Breast epithelium (tissue), 4 donors: ENCODE measurements around the gene LONP2. TPM values are rescaled to one million over a fixed set of nuclear protein-coding genes. Genes with fewer than 3 reads are reported as not detected.

Experiments used
- DNase-seq, 2 donors: peaks; one replicate each; pipeline ENCODE4 v3.0.0-alpha.2; 2019; ENCODE audit warnings: low spot score in 2 of 2
- H3K27ac ChIP-seq, 2 donors: fragments of 200-600 bp; sonication (generic) in 1 of 2; one replicate each; pipeline ENCODE4 v1.5.1; 2016 to 2019; ENCODE audit warnings: mild to moderate bottlenecking in 1 of 2
- H3K27me3 ChIP-seq, 2 donors: fragments of 200-600 bp; sonication (generic) in 1 of 2; one replicate each; pipeline versions ENCODE4 v1.5.1 to v1.6.0; 2017 to 2019; ENCODE audit warnings: control low read depth in 1 of 2, mild to moderate bottlenecking in 1 of 2
- H3K36me3 ChIP-seq: fragments of 200-600 bp; one replicate; pipeline ENCODE4 v1.5.1; 2019
- H3K4me1 ChIP-seq, 2 donors: fragments of 200-600 bp; sonication (generic); one replicate each; pipeline ENCODE4 v1.5.1; 2016 to 2019; ENCODE audit warnings: control low read depth in 1 of 2
- H3K4me3 ChIP-seq, 3 donors: fragments of 200-600 bp; sonication (generic); 1 replicate in 2 of 3; 2 replicates in 1 of 3; pipeline ENCODE4 v1.5.1; 2016 to 2019; ENCODE audit warnings: mild to moderate bottlenecking in 3 of 3, moderate library complexity in 2 of 3
- H3K9me3 ChIP-seq, 2 donors: fragments of 200-600 bp; sonication (generic) in 1 of 2; one replicate each; pipeline ENCODE4 v1.5.1; 2016 to 2019; ENCODE audit warnings: control low read depth in 1 of 2
- POLR2A ChIP-seq: fragments of 450-650 bp; IDR thresholded peaks from one replicate; pipeline ENCODE4 v1.6.1; 2016; ENCODE audit warnings: antibody characterized with exemption, mild to moderate bottlenecking, moderate library complexity
- POLR2AphosphoS5 ChIP-seq, 3 donors: sonication (generic); formaldehyde crosslinking; IDR thresholded peaks; one replicate each; pipeline ENCODE4 v1.6.1; 2017; ENCODE audit warnings: antibody characterized with exemption in 3 of 3
- intact Hi-C: fragments of 100-400 bp; cut with DNase I; formaldehyde crosslinking; loops from one replicate; pipeline ENCODE4 v1.15.1; 2023; ENCODE audit warnings: low total_unique reads
- total RNA-seq, 3 donors: library from RNA; depleted of rRNA; stranded (reverse); fragments of >200 nt; gene quantifications; one replicate each; pipeline ENCODE4 v1.1.0, GENCODE V29; 2016
- TF ChIP-seq, protein P1 (sequence below), 3 donors: fragments of 450-650 bp; IDR thresholded peaks; one replicate each; pipeline ENCODE4 v1.5.1; 2016 to 2017; ENCODE audit warnings: antibody characterized with exemption in 3 of 3, mild to moderate bottlenecking in 3 of 3, moderate library complexity in 3 of 3

The LONP2 gene
- total RNA-seq, 3 donors from 2014 or later = 66.6 to 106 (median 98.9) TPM

DNA sequence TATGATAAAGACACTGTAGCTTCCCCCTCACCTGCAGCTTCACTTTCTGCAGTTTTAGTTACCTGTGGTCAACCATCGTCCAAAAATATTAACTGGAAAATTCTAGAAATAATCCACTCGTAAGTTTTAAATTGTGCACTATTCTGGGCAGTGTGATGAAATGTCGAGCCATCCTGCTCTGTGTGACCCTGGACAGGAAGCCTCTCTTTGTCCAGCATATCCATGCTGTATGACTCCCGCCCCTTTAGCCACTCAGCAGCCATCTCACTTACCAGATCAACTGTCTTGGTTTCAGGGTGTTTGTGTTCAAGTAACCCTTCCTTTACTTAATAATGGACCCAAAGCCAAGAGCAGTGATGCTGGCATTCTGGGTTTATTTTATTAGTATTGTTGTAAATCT is 85.0 kb downstream of the LONP2 start:
- Histone ChIP-seq H3K27me3 (no peaks in the 10 kb centered on the region), H3K36me3 (no peaks in the 10 kb centered on the region), H3K27ac (no peak overlapping the region), H3K4me3 (no peak overlapping the region), H3K4me1 (no peaks in the 10 kb centered on the region), H3K9me3 (no peaks in the 10 kb centered on the region)
- no peak for DNase-seq
- intact Hi-C loops = no loop called here
- no peak for TF ChIP-seq POLR2AphosphoS5 (IDR thresholded peaks at IDR 0.05)
- no peak for TF ChIP-seq POLR2A
- TF ChIP-seq, protein P1, sequence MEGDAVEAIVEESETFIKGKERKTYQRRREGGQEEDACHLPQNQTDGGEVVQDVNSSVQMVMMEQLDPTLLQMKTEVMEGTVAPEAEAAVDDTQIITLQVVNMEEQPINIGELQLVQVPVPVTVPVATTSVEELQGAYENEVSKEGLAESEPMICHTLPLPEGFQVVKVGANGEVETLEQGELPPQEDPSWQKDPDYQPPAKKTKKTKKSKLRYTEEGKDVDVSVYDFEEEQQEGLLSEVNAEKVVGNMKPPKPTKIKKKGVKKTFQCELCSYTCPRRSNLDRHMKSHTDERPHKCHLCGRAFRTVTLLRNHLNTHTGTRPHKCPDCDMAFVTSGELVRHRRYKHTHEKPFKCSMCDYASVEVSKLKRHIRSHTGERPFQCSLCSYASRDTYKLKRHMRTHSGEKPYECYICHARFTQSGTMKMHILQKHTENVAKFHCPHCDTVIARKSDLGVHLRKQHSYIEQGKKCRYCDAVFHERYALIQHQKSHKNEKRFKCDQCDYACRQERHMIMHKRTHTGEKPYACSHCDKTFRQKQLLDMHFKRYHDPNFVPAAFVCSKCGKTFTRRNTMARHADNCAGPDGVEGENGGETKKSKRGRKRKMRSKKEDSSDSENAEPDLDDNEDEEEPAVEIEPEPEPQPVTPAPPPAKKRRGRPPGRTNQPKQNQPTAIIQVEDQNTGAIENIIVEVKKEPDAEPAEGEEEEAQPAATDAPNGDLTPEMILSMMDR (IDR thresholded peaks at IDR 0.05) = no peak

DNA sequence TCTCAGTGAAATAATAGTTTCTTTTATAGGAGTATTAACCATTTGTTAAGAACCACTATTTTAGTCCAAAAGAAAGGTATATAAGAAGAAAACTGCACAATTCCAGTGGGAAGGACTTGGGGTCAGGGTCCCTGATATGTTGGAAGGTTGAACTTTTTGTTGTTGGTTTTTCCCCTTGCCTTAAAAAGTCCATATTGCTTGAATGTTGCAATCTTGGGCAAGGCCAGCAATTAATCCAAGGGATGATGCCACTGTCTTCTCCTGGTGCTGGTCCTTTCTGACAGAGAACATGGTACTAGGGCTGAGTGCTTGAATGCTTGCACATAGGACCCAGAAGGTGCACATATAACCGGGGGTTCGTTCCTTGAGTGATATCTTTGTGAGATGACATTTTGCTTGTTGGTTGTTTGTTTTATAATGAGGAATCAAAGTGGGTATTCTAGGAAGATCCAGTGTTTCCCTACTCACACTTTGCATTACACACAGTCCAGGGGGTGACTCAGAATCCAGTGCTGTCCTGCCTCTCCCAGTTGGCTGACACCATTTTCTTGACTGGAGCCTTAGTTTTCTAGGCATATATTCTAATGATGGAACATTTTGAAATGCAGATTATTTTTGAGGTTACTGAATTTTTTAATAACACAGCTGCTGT is 86.2 kb downstream of the LONP2 start:
- no peaks in the 10 kb centered on the region for H3K9me3 ChIP-seq
- H3K27me3 ChIP-seq = no peaks in the 10 kb centered on the region
- intact Hi-C loops = no loop called here
- H3K36me3 ChIP-seq = no peaks in the 10 kb centered on the region
- TF ChIP-seq POLR2A = no peak
- H3K4me1 ChIP-seq = no peaks in the 10 kb centered on the region
- DNase-seq = no peak
- H3K4me3 ChIP-seq = no peak overlapping the region
- no peak overlapping the region for H3K27ac ChIP-seq

DNA sequence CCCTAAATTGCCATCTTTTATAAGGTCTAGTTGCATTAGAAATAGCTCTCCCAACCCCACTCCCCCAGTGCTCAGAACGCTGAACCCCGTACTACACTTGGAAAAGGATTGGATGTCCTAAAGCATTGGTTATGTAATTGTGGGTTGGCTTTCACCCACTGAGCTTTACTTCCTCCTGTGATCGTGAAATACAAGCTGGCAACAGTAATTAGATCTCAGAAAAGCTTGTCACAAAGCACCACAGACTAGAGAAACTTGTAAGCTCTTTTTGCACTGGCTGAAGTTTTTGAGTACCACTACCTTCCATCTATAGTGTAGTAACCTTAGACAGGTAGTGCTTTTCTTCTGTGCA is 86.7 kb downstream of the LONP2 start:
- Histone ChIP-seq H3K27ac (no peak overlapping the region), H3K4me3 (no peak overlapping the region), H3K4me1 (no peaks in the 10 kb centered on the region), H3K27me3 (no peaks in the 10 kb centered on the region), H3K9me3 (no peaks in the 10 kb centered on the region), H3K36me3 (no peaks in the 10 kb centered on the region)
- TF ChIP-seq POLR2AphosphoS5 (IDR thresholded peaks at IDR 0.05) = no peak
- TF ChIP-seq, protein P1 (IDR thresholded peaks at IDR 0.05) = no peak
- no peak for TF ChIP-seq POLR2A
- intact Hi-C loops = no loop called here
- DNase-seq = no peak

DNA sequence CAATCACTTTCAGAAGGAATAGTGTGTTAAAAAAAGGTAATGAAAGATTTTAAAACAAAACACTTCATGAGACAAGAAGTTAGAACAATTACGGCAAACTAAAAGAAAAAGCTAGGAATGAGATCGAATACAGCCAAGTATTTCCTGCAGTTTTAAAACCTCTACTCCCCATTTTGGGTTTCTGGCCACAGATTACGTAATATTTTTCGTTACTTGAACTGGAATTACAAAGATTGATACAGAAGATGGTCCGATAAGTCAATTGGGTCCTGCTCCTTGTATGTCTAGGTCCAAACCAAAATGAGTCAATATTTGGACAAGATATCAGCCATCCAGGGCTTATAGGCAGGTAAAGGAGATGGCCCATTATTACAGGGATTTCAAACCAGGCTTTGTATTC is 88.9 kb downstream of the LONP2 start:
- intact Hi-C loops = no loop called here
- TF ChIP-seq, protein P1 (IDR thresholded peaks at IDR 0.05) = no peak

DNA sequence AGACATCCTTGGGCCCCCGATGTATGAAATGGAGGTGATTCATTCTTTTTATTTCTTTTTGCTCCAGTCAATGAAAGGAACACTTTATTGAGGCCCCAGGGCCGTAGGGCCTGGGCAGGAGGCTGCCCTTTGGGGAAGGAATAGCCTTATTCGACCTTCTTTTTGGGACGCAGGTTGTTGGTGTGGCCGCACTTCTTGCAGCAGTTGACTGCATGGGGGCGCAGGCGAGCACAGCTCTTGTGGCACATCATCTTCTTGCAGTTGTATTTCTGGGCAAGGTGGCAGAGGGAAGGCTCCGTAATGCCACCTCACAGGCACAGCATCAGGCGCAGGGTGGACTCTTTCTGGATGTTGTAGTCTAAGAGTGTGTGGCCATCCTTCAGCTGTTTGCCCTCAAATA is 90.2 kb downstream of the LONP2 start:
- Histone ChIP-seq H3K27me3 (no peaks in the 10 kb centered on the region), H3K4me3 (no peak overlapping the region), H3K27ac (no peak overlapping the region), H3K9me3 (no peaks in the 10 kb centered on the region), H3K36me3 (no peaks in the 10 kb centered on the region), H3K4me1 (no peaks in the 10 kb centered on the region)
- intact Hi-C loops = no loop called here
- TF ChIP-seq, protein P1 (IDR thresholded peaks at IDR 0.05) = no peak
- TF ChIP-seq POLR2AphosphoS5 (IDR thresholded peaks at IDR 0.05) = no peak
- TF ChIP-seq POLR2A = no peak
- DNase-seq = no peak

More for the DNA sequence above, 88.9 kb downstream of the LONP2 start:
- Histone ChIP-seq H3K4me1 (no peaks in the 10 kb centered on the region), H3K27ac (no peak overlapping the region), H3K4me3 (no peak overlapping the region), H3K9me3 (no peaks in the 10 kb centered on the region), H3K27me3 (no peaks in the 10 kb centered on the region), H3K36me3 (no peaks in the 10 kb centered on the region)
- DNase-seq = no peak

DNA sequence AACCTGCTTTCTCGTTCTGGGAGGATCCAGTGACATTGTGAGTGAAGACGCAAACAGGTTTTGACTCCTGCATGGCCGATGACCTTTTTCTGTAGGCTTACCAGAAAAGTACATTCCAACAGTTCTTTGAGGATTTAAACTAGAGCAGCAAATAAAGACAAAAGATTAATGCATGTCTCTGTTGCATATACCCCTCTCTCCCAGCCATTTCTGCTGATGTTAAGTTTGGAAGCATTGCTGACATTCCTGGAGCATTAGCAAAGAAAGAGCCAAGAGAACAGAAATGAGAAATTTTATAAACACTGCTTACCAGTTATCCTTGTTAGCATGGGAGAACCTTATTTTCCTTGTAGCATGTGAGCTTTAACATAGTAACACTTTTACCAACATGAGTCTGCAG is 91.9 kb downstream of the LONP2 start:
- intact Hi-C loops = no loop called here

More for the DNA sequence above, 91.9 kb downstream of the LONP2 start:
- Histone ChIP-seq H3K9me3 (no peaks in the 10 kb centered on the region), H3K27me3 (no peaks in the 10 kb centered on the region), H3K36me3 (no peaks in the 10 kb centered on the region), H3K27ac (no peak overlapping the region), H3K4me1 (no peaks in the 10 kb centered on the region), H3K4me3 (no peak overlapping the region)
- TF ChIP-seq POLR2AphosphoS5 (IDR thresholded peaks at IDR 0.05) = no peak
- TF ChIP-seq POLR2A = no peak
- TF ChIP-seq, protein P1 (IDR thresholded peaks at IDR 0.05) = no peak
- DNase-seq = no peak
